RKO (cell line): ENCODE results near the gene DOK1.

Source experiments
- DNase-seq: peaks from one replicate; pipeline ENCODE4 v3.0.0-alpha.2; 2016; ENCODE audit warnings: low spot score

The DOK1 gene

GRCh38 chr2:74553892-74554819, at the start of gene DOK1, which contains the start of gene LOXL3:
DOK1 (plus strand) TSS chr2:74554720; CDS start chr2:74554755, 35 bp downstream.
LOXL3 (minus strand) TSS chr2:74553942; CDS start chr2:74552634, 1,308 bp downstream.
- DNase-seq, result peak; percentile 85

- no peak for DNase-seq
Measured at GRCh38 chr2:74505448-74506246, 48.9 kb upstream of the DOK1 start.

GRCh38 chr2:74507145-74507925, 47.2 kb upstream of the DOK1 start, which contains the start of gene PCGF1:
PCGF1 (minus strand) TSS chr2:74507695; CDS start chr2:74507668, 27 bp downstream.
- DNase-seq, result peak; percentile 98

- DNase-seq, result peak; percentile 79
Measured at GRCh38 chr2:74507926-74508520, 46.5 kb upstream of the DOK1 start.

GRCh38 chr2:74510272-74510671, 44.2 kb upstream of the DOK1 start:
- no peak for DNase-seq

- no peak for DNase-seq
Measured at GRCh38 chr2:74511104-74511989, 43.2 kb upstream of the DOK1 start.

- DNase-seq, result no peak
Measured at GRCh38 chr2:74512744-74513604, 41.5 kb upstream of the DOK1 start.

- no peak for DNase-seq
Measured at GRCh38 chr2:74513605-74514367, 40.7 kb upstream of the DOK1 start.

- DNase-seq, result no peak
Measured at GRCh38 chr2:74514368-74515270, 39.9 kb upstream of the DOK1 start, which contains the start of gene TLX2. TLX2 (plus strand) TSS chr2:74514450; CDS start chr2:74514807, 357 bp downstream.

GRCh38 chr2:74515271-74515980, 39.1 kb upstream of the DOK1 start:
- no peak for DNase-seq

GRCh38 chr2:74515981-74516633, 38.4 kb upstream of the DOK1 start:
- DNase-seq, result no peak

- DNase-seq, result no peak
Measured at GRCh38 chr2:74516650-74517049, 37.9 kb upstream of the DOK1 start.

GRCh38 chr2:74522516-74522915, 32.0 kb upstream of the DOK1 start:
- no peak for DNase-seq

- DNase-seq, result no peak
Measured at GRCh38 chr2:74524005-74524404, 30.5 kb upstream of the DOK1 start.

GRCh38 chr2:74524955-74525716, 29.4 kb upstream of the DOK1 start:
- no peak for DNase-seq
